Lower leg skin (tissue), 3 donors: ENCODE results near the gene MYRF.

Experiments used
- CTCF ChIP-seq, 3 donors: fragments of 450-650 bp; IDR thresholded peaks; one replicate each; pipeline ENCODE4 v1.5.1; 2016; ENCODE audit warnings: antibody characterized with exemption in 3 of 3, mild to moderate bottlenecking in 3 of 3, moderate library complexity in 2 of 3
- POLR2A ChIP-seq, 2 donors: fragments of 450-650 bp; IDR thresholded peaks; one replicate each; pipeline ENCODE4 v1.6.1; 2016 to 2017; ENCODE audit warnings: antibody characterized with exemption in 2 of 2, mild to moderate bottlenecking in 1 of 2, moderate library complexity in 1 of 2

- TF ChIP-seq CTCF (IDR thresholded peaks at IDR 0.05) = no peak
- no peak for TF ChIP-seq POLR2A (IDR thresholded peaks at IDR 0.05)
These were observed 40.8 kb downstream of the MYRF start for GRCh38 chr11:61793083-61793828.
